ENCODE results near the gene LRIT2.

DNA sequence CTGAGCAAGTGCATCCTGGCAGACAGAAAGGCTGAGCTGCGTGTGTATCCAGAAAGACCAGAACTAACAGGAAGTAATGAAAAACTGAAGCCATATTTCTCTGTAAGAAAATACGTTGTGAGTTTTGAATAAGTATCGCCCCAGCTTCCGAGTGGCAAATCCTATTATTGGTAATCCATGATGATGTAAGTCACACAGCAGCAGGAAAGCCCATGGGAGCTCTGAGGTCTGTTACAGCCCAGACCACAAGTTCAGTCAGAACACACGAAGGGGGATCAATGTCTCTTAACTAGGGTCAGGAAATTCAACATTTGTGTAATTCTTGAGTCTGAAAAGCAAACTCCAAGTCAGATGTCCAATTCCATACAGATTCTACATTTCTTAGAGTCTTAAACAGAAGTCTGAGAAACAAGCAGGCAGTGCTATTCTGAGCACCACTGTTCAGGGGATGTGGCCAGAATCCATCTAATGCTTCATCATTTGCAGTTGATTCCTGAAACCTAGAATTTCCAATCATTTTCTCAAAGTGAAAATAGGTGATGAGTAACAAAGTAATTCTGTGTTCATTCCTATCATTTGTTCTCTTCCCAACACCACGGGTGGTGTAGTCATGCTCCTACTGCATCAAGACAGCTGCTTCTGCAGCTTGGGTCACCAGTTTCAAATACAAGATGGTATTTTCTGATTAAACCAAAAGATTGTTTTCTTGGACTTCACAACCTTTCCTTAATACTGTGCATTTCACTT lies at the start of gene LRIT2:
- TF ChIP-seq, protein P1, sequence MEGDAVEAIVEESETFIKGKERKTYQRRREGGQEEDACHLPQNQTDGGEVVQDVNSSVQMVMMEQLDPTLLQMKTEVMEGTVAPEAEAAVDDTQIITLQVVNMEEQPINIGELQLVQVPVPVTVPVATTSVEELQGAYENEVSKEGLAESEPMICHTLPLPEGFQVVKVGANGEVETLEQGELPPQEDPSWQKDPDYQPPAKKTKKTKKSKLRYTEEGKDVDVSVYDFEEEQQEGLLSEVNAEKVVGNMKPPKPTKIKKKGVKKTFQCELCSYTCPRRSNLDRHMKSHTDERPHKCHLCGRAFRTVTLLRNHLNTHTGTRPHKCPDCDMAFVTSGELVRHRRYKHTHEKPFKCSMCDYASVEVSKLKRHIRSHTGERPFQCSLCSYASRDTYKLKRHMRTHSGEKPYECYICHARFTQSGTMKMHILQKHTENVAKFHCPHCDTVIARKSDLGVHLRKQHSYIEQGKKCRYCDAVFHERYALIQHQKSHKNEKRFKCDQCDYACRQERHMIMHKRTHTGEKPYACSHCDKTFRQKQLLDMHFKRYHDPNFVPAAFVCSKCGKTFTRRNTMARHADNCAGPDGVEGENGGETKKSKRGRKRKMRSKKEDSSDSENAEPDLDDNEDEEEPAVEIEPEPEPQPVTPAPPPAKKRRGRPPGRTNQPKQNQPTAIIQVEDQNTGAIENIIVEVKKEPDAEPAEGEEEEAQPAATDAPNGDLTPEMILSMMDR (IDR thresholded peaks at IDR 0.05; ENCODE audit: poor library complexity) = no peak
- TF ChIP-seq EZH2 (IDR thresholded peaks at IDR 0.05; ENCODE audit: borderline replicate concordance) (no peak), EZH2phosphoT487 (IDR thresholded peaks at IDR 0.05; ENCODE audit: low read depth, severe bottlenecking, unreplicated experiment) (no peak)
